Measurements from ENCODE around the gene RASAL2.
"Not testable (repeated sequence)": the region's sequence is repeated elsewhere in the genome, so short reads cannot be mapped to it uniquely, and the experiment has no call there.

The RASAL2 gene

GRCh38 chr1:178183796-178184195 is 89.9 kb downstream of the RASAL2 start:
- Histone ChIP-seq H3K27ac (ENCODE audit: insufficient read depth, low read depth, low read length, poor library complexity, severe bottlenecking) (no peak overlapping the region), H3K4me3 (ENCODE audit: insufficient read depth, low read depth, low read length) (no peak overlapping the region), H3K27me3 (ENCODE audit: control insufficient read depth, insufficient read depth, low read length, poor library complexity, severe bottlenecking) (no peaks in the 10 kb centered on the region), H3K36me3 (ENCODE audit: control insufficient read depth, insufficient read depth, low read length) (no peaks in the 10 kb centered on the region), H3K4me1 (ENCODE audit: control insufficient read depth, insufficient read depth, low read length) (no peaks in the 10 kb centered on the region), H3K9me3 (ENCODE audit: control insufficient read depth, low read length) (no peaks in the 10 kb centered on the region)

- Histone ChIP-seq H3K27ac (ENCODE audit: insufficient read depth, low read depth, low read length, poor library complexity, severe bottlenecking) (no peak overlapping the region), H3K27me3 (ENCODE audit: control insufficient read depth, insufficient read depth, low read length, poor library complexity, severe bottlenecking) (no peaks in the 10 kb centered on the region), H3K4me1 (ENCODE audit: control insufficient read depth, insufficient read depth, low read length) (no peaks in the 10 kb centered on the region), H3K9me3 (ENCODE audit: control insufficient read depth, low read length) (no peaks in the 10 kb centered on the region), H3K4me3 (ENCODE audit: insufficient read depth, low read depth, low read length) (no peak overlapping the region), H3K36me3 (ENCODE audit: control insufficient read depth, insufficient read depth, low read length) (no peaks in the 10 kb centered on the region)
- no CpG with 5 or more reads among the region's 3 CpGs for WGBS, 2 experiments
Measured at GRCh38 chr1:178188306-178188705, 94.4 kb downstream of the RASAL2 start.

GRCh38 chr1:178189814-178190213 is 95.9 kb downstream of the RASAL2 start:
- Histone ChIP-seq H3K27me3 (ENCODE audit: control insufficient read depth, insufficient read depth, low read length, poor library complexity, severe bottlenecking) (no peaks in the 10 kb centered on the region), H3K36me3 (ENCODE audit: control insufficient read depth, insufficient read depth, low read length) (no peaks in the 10 kb centered on the region), H3K9me3 (ENCODE audit: control insufficient read depth, low read length) (no peaks in the 10 kb centered on the region), H3K4me1 (ENCODE audit: control insufficient read depth, insufficient read depth, low read length) (no peaks in the 10 kb centered on the region), H3K27ac (ENCODE audit: insufficient read depth, low read depth, low read length, poor library complexity, severe bottlenecking) (no peak overlapping the region), H3K4me3 (ENCODE audit: insufficient read depth, low read depth, low read length) (no peak overlapping the region)
- 14 to 54% methylated on average over 1 to 3 of the region's 3 CpGs for WGBS, 2 experiments

GRCh38 chr1:178190881-178191280 is 97.0 kb downstream of the RASAL2 start:
- no peak overlapping the region for H3K4me3 ChIP-seq (ENCODE audit: insufficient read depth, low read depth, low read length)
- H3K4me1 ChIP-seq (ENCODE audit: control insufficient read depth, insufficient read depth, low read length): no peaks in the 10 kb centered on the region
- no peaks in the 10 kb centered on the region for H3K9me3 ChIP-seq (ENCODE audit: control insufficient read depth, low read length)
- H3K27me3 ChIP-seq (ENCODE audit: control insufficient read depth, insufficient read depth, low read length, poor library complexity, severe bottlenecking): no peaks in the 10 kb centered on the region
- no peak overlapping the region for H3K27ac ChIP-seq (ENCODE audit: insufficient read depth, low read depth, low read length, poor library complexity, severe bottlenecking)
- 100% methylated on average over 1 of the region's 2 CpGs for whole genome bisulfite sequencing, 2 experiments
- H3K36me3 ChIP-seq (ENCODE audit: control insufficient read depth, insufficient read depth, low read length): no peaks in the 10 kb centered on the region

GRCh38 chr1:178192686-178193085 is 98.8 kb downstream of the RASAL2 start:
- Histone ChIP-seq H3K27me3 (ENCODE audit: control insufficient read depth, insufficient read depth, low read length, poor library complexity, severe bottlenecking) (no peaks in the 10 kb centered on the region), H3K4me1 (ENCODE audit: control insufficient read depth, insufficient read depth, low read length) (no peaks in the 10 kb centered on the region), H3K27ac (ENCODE audit: insufficient read depth, low read depth, low read length, poor library complexity, severe bottlenecking) (no peak overlapping the region), H3K36me3 (ENCODE audit: control insufficient read depth, insufficient read depth, low read length) (no peaks in the 10 kb centered on the region), H3K9me3 (ENCODE audit: control insufficient read depth, low read length) (no peaks in the 10 kb centered on the region), H3K4me3 (ENCODE audit: insufficient read depth, low read depth, low read length) (no peak overlapping the region)
- WGBS, 2 experiments: 90 to 98% methylated on average over 3 of the region's 3 CpGs

GRCh38 chr1:178196631-178197030 is 102.7 kb downstream of the RASAL2 start:
- H3K9me3 ChIP-seq (ENCODE audit: control insufficient read depth, low read length): peaks cover 2% of the 10 kb centered on the region
- H3K4me3 ChIP-seq (ENCODE audit: insufficient read depth, low read depth, low read length): no peak overlapping the region
- H3K4me1 ChIP-seq (ENCODE audit: control insufficient read depth, insufficient read depth, low read length): no peaks in the 10 kb centered on the region
- H3K36me3 ChIP-seq (ENCODE audit: control insufficient read depth, insufficient read depth, low read length): no peaks in the 10 kb centered on the region
- 92 to 100% methylated on average over 1 of the region's 1 CpG for WGBS, 2 experiments
- H3K27me3 ChIP-seq (ENCODE audit: control insufficient read depth, insufficient read depth, low read length, poor library complexity, severe bottlenecking): no peaks in the 10 kb centered on the region
- no peak overlapping the region for H3K27ac ChIP-seq (ENCODE audit: insufficient read depth, low read depth, low read length, poor library complexity, severe bottlenecking)

- H3K27ac ChIP-seq (ENCODE audit: insufficient read depth, low read depth, low read length, poor library complexity, severe bottlenecking); H3K27me3 ChIP-seq (ENCODE audit: control insufficient read depth, insufficient read depth, low read length, poor library complexity, severe bottlenecking); H3K36me3 ChIP-seq (ENCODE audit: control insufficient read depth, insufficient read depth, low read length); H3K9me3 ChIP-seq (ENCODE audit: control insufficient read depth, low read length); H3K4me1 ChIP-seq (ENCODE audit: control insufficient read depth, insufficient read depth, low read length); H3K4me3 ChIP-seq (ENCODE audit: insufficient read depth, low read depth, low read length): not testable (repeated sequence)
- 91 to 95% methylated on average over 4 of the region's 4 CpGs for WGBS, 2 experiments
Measured at GRCh38 chr1:178202095-178202494, 108.2 kb downstream of the RASAL2 start.

GRCh38 chr1:178202546-178202945 is 108.6 kb downstream of the RASAL2 start:
- not testable (repeated sequence) for H3K27ac ChIP-seq (ENCODE audit: insufficient read depth, low read depth, low read length, poor library complexity, severe bottlenecking); H3K4me3 ChIP-seq (ENCODE audit: insufficient read depth, low read depth, low read length); H3K9me3 ChIP-seq (ENCODE audit: control insufficient read depth, low read length); H3K4me1 ChIP-seq (ENCODE audit: control insufficient read depth, insufficient read depth, low read length); H3K27me3 ChIP-seq (ENCODE audit: control insufficient read depth, insufficient read depth, low read length, poor library complexity, severe bottlenecking); H3K36me3 ChIP-seq (ENCODE audit: control insufficient read depth, insufficient read depth, low read length)
- WGBS, 2 experiments: 95 to 99% methylated on average over 2 of the region's 2 CpGs

- H3K27ac ChIP-seq (ENCODE audit: insufficient read depth, low read depth, low read length, poor library complexity, severe bottlenecking); H3K4me3 ChIP-seq (ENCODE audit: insufficient read depth, low read depth, low read length); H3K9me3 ChIP-seq (ENCODE audit: control insufficient read depth, low read length); H3K27me3 ChIP-seq (ENCODE audit: control insufficient read depth, insufficient read depth, low read length, poor library complexity, severe bottlenecking); H3K4me1 ChIP-seq (ENCODE audit: control insufficient read depth, insufficient read depth, low read length); H3K36me3 ChIP-seq (ENCODE audit: control insufficient read depth, insufficient read depth, low read length): not testable (repeated sequence)
- 93 to 98% methylated on average over 11 of the region's 11 CpGs for WGBS, 2 experiments
Measured at GRCh38 chr1:178208269-178208856, 114.5 kb downstream of the RASAL2 start.

- Histone ChIP-seq H3K4me1 (ENCODE audit: control insufficient read depth, insufficient read depth, low read length) (no peaks in the 10 kb centered on the region), H3K4me3 (ENCODE audit: insufficient read depth, low read depth, low read length) (no peak overlapping the region), H3K36me3 (ENCODE audit: control insufficient read depth, insufficient read depth, low read length) (no peaks in the 10 kb centered on the region), H3K9me3 (ENCODE audit: control insufficient read depth, low read length) (no peaks in the 10 kb centered on the region), H3K27ac (ENCODE audit: insufficient read depth, low read depth, low read length, poor library complexity, severe bottlenecking) (no peak overlapping the region), H3K27me3 (ENCODE audit: control insufficient read depth, insufficient read depth, low read length, poor library complexity, severe bottlenecking) (no peaks in the 10 kb centered on the region)
- 80% methylated on average over 1 of the region's 1 CpG; no CpG with 5 or more reads in 1 of the 2 experiments for WGBS, 2 experiments
Measured at GRCh38 chr1:178209935-178210334, 116.0 kb downstream of the RASAL2 start.

- no peak overlapping the region for H3K27ac ChIP-seq (ENCODE audit: insufficient read depth, low read depth, low read length, poor library complexity, severe bottlenecking)
- no peaks in the 10 kb centered on the region for H3K9me3 ChIP-seq (ENCODE audit: control insufficient read depth, low read length)
- 89 to 96% methylated on average over 6 of the region's 6 CpGs for WGBS, 2 experiments
- H3K4me1 ChIP-seq (ENCODE audit: control insufficient read depth, insufficient read depth, low read length): no peaks in the 10 kb centered on the region
- H3K36me3 ChIP-seq (ENCODE audit: control insufficient read depth, insufficient read depth, low read length): no peaks in the 10 kb centered on the region
- H3K4me3 ChIP-seq (ENCODE audit: insufficient read depth, low read depth, low read length): no peak overlapping the region
- H3K27me3 ChIP-seq (ENCODE audit: control insufficient read depth, insufficient read depth, low read length, poor library complexity, severe bottlenecking): no peaks in the 10 kb centered on the region
Measured at GRCh38 chr1:178218550-178218949, 124.6 kb downstream of the RASAL2 start.
